GM23248 (cell line): ENCODE data around the gene TRPM3.

Experiments
- EZH2 ChIP-seq: fragments of 200-600 bp; sonication (generic); IDR thresholded peaks from 2 replicates; pipeline ENCODE4 v1.6.1; 2018; ENCODE audit warnings: antibody characterized with exemption, mild to moderate bottlenecking; ENCODE audit not compliant: insufficient read depth, poor library complexity, severe bottlenecking
- EZH2phosphoT487 ChIP-seq: fragments of 200-600 bp; sonication (generic); IDR thresholded peaks from 2 replicates; pipeline ENCODE4 v1.6.1; 2018; ENCODE audit warnings: antibody characterized with exemption, moderate library complexity, mild to moderate bottlenecking, low read depth; ENCODE audit not compliant: insufficient read depth

DNA sequence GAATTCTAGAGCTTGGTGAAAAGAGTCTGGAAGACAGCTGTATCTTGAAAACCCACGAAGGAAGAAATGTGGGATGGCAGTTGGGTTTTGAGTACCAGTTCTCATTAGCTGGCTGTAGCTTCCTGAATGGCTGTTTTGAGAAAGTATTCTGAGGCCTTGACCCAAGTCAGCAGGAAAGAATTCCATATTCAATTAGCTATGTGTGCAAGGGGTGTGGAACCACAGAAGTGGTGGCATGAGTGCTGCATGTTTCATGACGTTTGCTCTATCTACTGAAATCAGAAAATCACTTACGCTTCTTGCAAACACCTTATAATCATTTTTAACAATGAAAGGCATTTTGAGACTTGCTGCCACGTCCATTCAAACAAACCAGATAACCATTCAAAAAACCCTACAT is 69.1 kb downstream of the TRPM3 start:
- TF ChIP-seq EZH2 = no peak
- TF ChIP-seq EZH2phosphoT487 = no peak
